DOHH2 (cell line): ENCODE data around the gene UNC5B.

Experiments used
- CTCF ChIP-seq: fragments of 200-600 bp; sonication (generic); IDR thresholded peaks from one replicate; pipeline ENCODE4 v1.5.1; 2014; ENCODE audit warnings: antibody characterized with exemption, mild to moderate bottlenecking, low read depth, low read length; ENCODE audit not compliant: poor library complexity, severe bottlenecking
- EZH2phosphoT487 ChIP-seq: fragments of 200-600 bp; sonication (generic); IDR thresholded peaks from 2 replicates; pipeline ENCODE4 v1.6.1; 2017; ENCODE audit warnings: borderline replicate concordance, mild to moderate bottlenecking, antibody characterized with exemption, low read length, moderate library complexity, mixed read lengths

GRCh38 chr10:71212318-71213126 is at the start of gene UNC5B:
- TF ChIP-seq CTCF (no peak), EZH2phosphoT487 (no peak)
